ENCODE data around the gene HAPLN2.

GRCh38 chr1:156592910-156593660 is 26.1 kb upstream of the HAPLN2 start:
- TF ChIP-seq CTCF (IDR thresholded peaks at IDR 0.05) (no peak), ZFX (IDR thresholded peaks at IDR 0.05; ENCODE audit: borderline replicate concordance) (no peak)

Measured in 22Rv1 (cell line).